Cardiac septum (tissue), 1 donor: Measurements from ENCODE around the gene CRABP1. TPM values are rescaled to one million over a fixed set of nuclear protein-coding genes. Genes with fewer than 3 reads are reported as not detected.
A peak's percentile ranks its signal among the peaks of the same experiment; 100 is the strongest.

Source experiments
- DNase-seq: peaks from one replicate; pipeline ENCODE4 v3.0.0-alpha.2; 2020; ENCODE audit warnings: low spot score
- intact Hi-C: fragments of 100-400 bp; cut with DNase I; formaldehyde crosslinking; loops from one replicate; pipeline ENCODE4 v1.14.0; 2022
- total RNA-seq: library from RNA; stranded (reverse); fragmentation: NEBNext Ultra II Directional; extraction: Animal tissue kit (Norgen Biotek cat#: 25700); gene quantifications from one replicate; pipeline ENCODE4 v1.2.1, GENCODE V29; 2021
- donor health status: DM: no; HTN: no; CAD: no.

CRABP1 gene
- total RNA-seq, 1 donor from 2014 or later, result not detected

DNA sequence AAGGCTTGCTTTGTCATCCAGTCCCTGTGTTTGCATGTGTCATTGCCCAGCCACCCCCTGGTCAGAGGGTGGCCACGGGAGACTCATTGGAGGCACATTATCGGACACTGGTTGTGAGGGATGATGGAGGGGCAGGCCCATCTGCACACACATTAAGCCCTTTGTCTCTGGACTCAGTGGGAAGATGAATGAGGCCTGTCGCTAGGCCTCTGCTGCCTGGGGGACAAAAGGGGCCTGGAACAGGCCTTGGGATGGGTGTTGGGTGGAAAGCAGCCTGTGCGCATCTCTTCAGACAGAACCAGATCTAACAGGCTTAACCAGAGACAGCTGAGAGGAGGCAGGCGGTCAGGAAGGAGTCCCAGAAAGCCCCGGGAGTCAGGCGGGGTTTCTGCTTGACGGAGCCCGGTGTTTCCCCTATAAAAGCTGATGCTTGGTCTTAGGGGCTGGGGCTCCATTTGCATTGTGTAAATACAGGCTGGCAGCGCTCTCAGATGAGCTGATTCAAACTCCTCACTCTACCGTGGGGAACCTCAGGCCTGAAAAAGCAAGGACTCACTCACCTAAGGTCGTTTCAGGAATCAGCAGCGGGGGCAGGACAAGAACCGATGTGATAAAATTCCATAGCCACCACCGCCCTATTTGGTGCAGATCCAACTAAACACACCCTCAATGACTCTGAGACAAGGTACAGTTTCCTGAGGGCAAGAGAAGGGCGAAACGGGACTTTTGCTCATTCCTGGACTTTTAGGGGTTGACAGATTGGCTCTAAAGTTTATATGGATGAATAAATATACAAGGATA lies 23.7 kb upstream of the CRABP1 start:
- DNase-seq, result no peak
- intact Hi-C loops, result no loop called here

- peak; percentile 62 for DNase-seq
- intact Hi-C loops, result no loop called here
These were observed 22.9 kb upstream of the CRABP1 start for GRCh38 chr15:78317145-78317836.

DNA sequence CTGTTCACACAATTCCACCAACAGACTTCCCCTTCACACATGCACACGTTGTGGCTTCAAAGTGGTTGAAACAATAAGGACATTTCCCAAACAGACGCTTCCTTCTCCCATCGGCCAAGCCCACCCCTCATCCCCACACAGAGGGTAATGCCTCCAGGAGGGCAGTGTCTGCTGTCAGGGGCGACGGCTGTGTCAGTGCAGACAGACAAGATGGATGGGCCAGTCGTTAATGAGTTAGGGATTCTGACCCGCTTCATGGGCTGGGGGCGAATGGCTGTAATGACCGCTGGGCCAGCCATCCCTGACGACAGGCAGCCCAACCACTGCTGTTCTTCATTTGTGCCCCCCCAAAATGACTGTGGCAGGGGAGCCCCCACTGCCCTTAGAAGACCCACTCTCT lies 20.6 kb upstream of the CRABP1 start:
- DNase-seq, result no peak
- intact Hi-C loops, result no loop called here

DNA sequence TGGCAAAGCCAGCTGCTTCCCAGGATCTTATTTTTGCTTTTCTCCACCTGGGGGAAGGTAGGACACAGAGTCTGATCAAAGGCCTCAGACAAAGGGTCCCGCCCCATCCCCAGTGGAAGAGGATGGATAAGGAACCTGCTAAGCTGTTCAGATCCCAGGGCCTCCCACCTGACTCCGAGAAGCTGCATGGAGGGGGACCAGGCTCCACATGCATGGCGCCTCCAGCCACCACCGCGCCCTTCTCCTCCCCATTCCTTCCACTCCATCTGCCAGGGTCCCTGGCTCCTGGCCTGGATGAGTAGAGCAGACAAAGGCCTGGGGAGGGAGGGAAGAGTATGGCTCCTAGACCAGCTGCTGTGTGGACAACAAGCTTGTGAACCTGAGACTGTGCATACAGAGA lies 20.0 kb upstream of the CRABP1 start:
- DNase-seq, result no peak
- intact Hi-C loops, result no loop called here

GRCh38 chr15:78321041-78321570 lies 19.0 kb upstream of the CRABP1 start:
- DNase-seq, result no peak
- intact Hi-C loops, result no loop called here

DNA sequence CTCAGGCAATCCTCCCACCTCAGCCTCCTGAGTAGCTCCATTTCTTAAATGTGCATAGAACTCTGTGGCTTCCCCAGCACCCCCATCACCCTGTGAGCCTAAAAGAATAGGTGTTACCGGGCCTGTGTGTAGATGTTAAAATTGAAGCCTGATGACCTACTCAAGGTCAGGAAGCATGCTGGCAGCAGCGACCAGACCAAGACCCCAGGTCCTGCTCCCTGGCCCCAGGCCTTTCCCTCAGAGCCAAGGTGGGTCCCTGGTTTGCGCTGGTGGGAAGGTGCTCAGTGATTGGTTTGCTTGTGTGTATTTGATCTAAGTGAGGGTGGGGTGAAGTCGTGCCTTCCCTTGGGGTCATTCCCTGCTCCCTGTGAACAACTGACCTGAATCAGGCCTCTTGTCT lies 18.4 kb upstream of the CRABP1 start:
- intact Hi-C loops, result no loop called here
- DNase-seq, result no peak

- intact Hi-C loops, result no loop called here
These were observed 17.9 kb upstream of the CRABP1 start for GRCh38 chr15:78322243-78322642.

GRCh38 chr15:78322724-78323521 lies 17.2 kb upstream of the CRABP1 start:
- intact Hi-C loops, result no loop called here
- DNase-seq, result no peak

More at GRCh38 chr15:78322243-78322642, 17.9 kb upstream of the CRABP1 start:
- DNase-seq, result no peak

- DNase-seq, result no peak
- intact Hi-C loops, result no loop called here
These were observed 16.5 kb upstream of the CRABP1 start for GRCh38 chr15:78323693-78324092.

GRCh38 chr15:78324144-78324543 lies 16.0 kb upstream of the CRABP1 start:
- no peak for DNase-seq
- intact Hi-C loops, result no loop called here

- intact Hi-C loops, result no loop called here
These were observed 14.9 kb upstream of the CRABP1 start for GRCh38 chr15:78325092-78325843.

GRCh38 chr15:78327466-78327865 lies 12.7 kb upstream of the CRABP1 start:
- DNase-seq, result no peak
- intact Hi-C loops, result no loop called here

More at GRCh38 chr15:78325092-78325843, 14.9 kb upstream of the CRABP1 start:
- no peak for DNase-seq

DNA sequence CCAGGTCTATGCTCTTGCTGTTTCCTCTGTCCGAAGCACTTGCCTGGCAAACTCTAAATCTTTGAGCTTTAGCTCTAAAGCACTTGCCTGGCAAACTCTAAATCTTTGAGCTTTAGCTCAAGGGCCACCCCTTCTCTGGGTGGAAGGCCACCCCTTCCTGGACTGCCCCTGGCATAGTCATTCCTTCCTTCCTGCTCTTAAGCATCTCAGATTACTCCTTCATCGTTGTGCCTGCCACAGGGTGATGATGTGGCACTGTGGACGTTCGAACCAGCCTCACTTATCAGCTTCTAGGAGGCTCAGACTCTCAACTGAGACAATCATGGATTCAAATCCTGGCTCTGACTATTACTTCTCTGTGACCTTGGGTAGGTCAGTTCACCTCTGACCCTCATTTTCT lies 10.5 kb upstream of the CRABP1 start:
- intact Hi-C loops, result no loop called here
- DNase-seq, result no peak

GRCh38 chr15:78334845-78335244 lies 5.3 kb upstream of the CRABP1 start:
- intact Hi-C loops, result no loop called here
- no peak for DNase-seq

GRCh38 chr15:78335985-78336384 lies 4.2 kb upstream of the CRABP1 start:
- intact Hi-C loops, result no loop called here
- no peak for DNase-seq

DNA sequence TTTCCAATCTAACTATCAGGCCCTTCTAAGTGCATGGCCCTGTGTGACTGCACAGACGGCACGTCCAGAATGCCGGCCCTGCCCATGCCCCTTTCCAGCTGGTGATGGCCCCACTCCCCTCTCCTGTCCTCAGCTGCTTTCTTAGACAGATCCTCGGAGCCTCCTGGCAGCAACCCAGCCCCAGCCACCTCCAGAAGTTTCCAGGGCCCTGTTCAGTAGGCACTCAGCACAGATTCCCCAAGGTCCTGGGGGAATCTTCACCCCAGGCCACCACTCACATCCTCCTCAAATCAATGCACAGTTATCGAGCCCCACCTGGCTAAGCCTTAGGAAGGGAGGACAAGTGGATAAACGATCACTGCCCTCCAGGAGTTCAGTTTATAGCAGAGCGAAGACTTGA lies 1.4 kb upstream of the CRABP1 start:
- no peak for DNase-seq
- intact Hi-C loops, result no loop called here

- no peak for DNase-seq
- intact Hi-C loops, result no loop called here
These were observed 594 bp upstream of the CRABP1 start for GRCh38 chr15:78339559-78339958.

- intact Hi-C loops, result no loop called here
These were observed 1.2 kb downstream of the CRABP1 start for GRCh38 chr15:78341057-78341987.

More at GRCh38 chr15:78341057-78341987, 1.2 kb downstream of the CRABP1 start:
- peak; percentile 22 for DNase-seq
